Sigmoid colon (tissue), 7 donors: ENCODE results near the gene SEC14L1. TPM values are rescaled to one million over a fixed set of nuclear protein-coding genes. Genes with fewer than 3 reads are reported as not detected.

ENCODE experiments used
- DNase-seq: peaks from one replicate; pipeline ENCODE4 v3.0.0-alpha.2; 2019
- H3K27ac ChIP-seq, 4 donors: fragments of 200-600 bp; sonication (generic); one replicate each; pipeline ENCODE4 v1.5.1; 2016 to 2019; ENCODE audit warnings: mild to moderate bottlenecking in 1 of 4
- H3K27me3 ChIP-seq, 3 donors: fragments of 200-600 bp; sonication (generic); one replicate each; pipeline ENCODE4 v1.5.1; 2019; ENCODE audit warnings: mild to moderate bottlenecking in 1 of 3
- H3K36me3 ChIP-seq, 4 donors: fragments of 200-600 bp; sonication (generic); one replicate each; pipeline ENCODE4 v1.5.1; 2016 to 2019
- H3K4me1 ChIP-seq, 4 donors: fragments of 200-600 bp; sonication (generic); one replicate each; pipeline ENCODE4 v1.5.1; 2017 to 2019
- H3K4me3 ChIP-seq, 4 donors: fragments of 200-600 bp; sonication (generic); one replicate each; pipeline ENCODE4 v1.5.1; 2017 to 2019; ENCODE audit warnings: mild to moderate bottlenecking in 2 of 4, moderate library complexity in 1 of 4
- H3K9me3 ChIP-seq, 4 donors: fragments of 200-600 bp in 3 of 4; sonication (generic) in 3 of 4; one replicate each; pipeline versions ENCODE4 v1.5.1 to v1.6.1; 2013 to 2019
- EP300 ChIP-seq, 4 donors: sonication (generic); formaldehyde crosslinking; IDR thresholded peaks; one replicate each; pipeline ENCODE4 v1.6.1; 2017; ENCODE audit warnings: antibody characterized with exemption in 4 of 4
- POLR2A ChIP-seq, 2 donors: fragments of 450-650 bp; IDR thresholded peaks; one replicate each; pipeline ENCODE4 v1.6.1; 2016; ENCODE audit warnings: antibody characterized with exemption in 2 of 2, mild to moderate bottlenecking in 2 of 2, moderate library complexity in 2 of 2
- POLR2AphosphoS5 ChIP-seq, 4 donors: sonication (generic); formaldehyde crosslinking; IDR thresholded peaks; one replicate each; pipeline ENCODE4 v1.6.1; 2017; ENCODE audit warnings: antibody characterized with exemption in 4 of 4
- WGBS, 2 donors: extraction: QIAGEN DNeasy Blood & Tissue Kit; methylation state at CpG; one replicate each; pipeline ENCODE4 v1.1.7; 2013; 5-methylcytosine and 5-hydroxymethylcytosine counted together
- intact Hi-C: fragments of 100-400 bp; cut with DNase I; formaldehyde crosslinking; loops from one replicate; pipeline ENCODE4 v1.15.1; 2023
- polyA plus RNA-seq, 3 donors: library from polyadenylated mRNA; stranded (reverse); fragments of 200-250 nt; gene quantifications; one replicate each; pipeline ENCODE4 v1.2.3, GENCODE V29; 2013
- total RNA-seq, 4 donors: library from RNA; depleted of rRNA; stranded (reverse); fragments of >200 nt; gene quantifications; one replicate each; pipeline ENCODE4 v1.1.0, GENCODE V29; 2016
- TF ChIP-seq, protein P1 (sequence below), 4 experiments: fragments of 450-650 bp in 3 of 4; fragments of 200-600 bp in 1 of 4; IDR thresholded peaks; one replicate each; pipeline ENCODE4 v1.5.1; 2016 to 2019; ENCODE audit warnings: antibody characterized with exemption in 4 of 4, mild to moderate bottlenecking in 3 of 4, moderate library complexity in 2 of 4
- donor health status: healthy with polysubstance abuse.
- donor health status: Bipolar disorder and iron deficiency.
- donor health status: healthy.

The SEC14L1 gene
- total and polyA plus RNA-seq, 7 donors: 9.6 to 39.9 (median 20.1) TPM

DNA sequence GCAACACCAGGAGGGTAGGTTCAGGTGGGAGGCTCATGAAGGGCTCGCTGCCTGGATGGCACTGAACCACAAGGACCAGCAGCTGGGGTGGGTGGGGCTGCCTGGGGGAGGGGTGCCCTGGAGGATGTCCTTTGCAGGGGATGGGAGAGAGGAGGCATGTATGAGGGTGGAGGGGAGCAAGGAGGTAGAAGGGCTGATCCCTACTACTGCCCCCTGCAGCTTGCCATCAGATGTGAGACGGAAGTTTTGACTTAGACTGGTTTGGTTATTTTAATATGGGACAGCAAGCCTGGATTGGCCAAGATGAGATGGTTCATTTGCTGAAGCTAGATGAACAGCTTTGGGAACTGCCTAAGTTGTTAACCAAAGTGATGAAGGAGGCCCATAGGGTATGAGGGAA lies 115.9 kb downstream of the SEC14L1 start:
- no peak overlapping the region for H3K4me3 ChIP-seq
- H3K27ac ChIP-seq: no peak overlapping the region
- H3K9me3 ChIP-seq: no peaks in the 10 kb centered on the region
- H3K27me3 ChIP-seq: no peaks in the 10 kb centered on the region
- intact Hi-C loops: no loop called here
- H3K36me3 ChIP-seq: no peaks in the 10 kb centered on the region
- peaks cover 0 to 8% (median 4%) of the 10 kb centered on the region in 4 donors for H3K4me1 ChIP-seq
- TF ChIP-seq, protein P1, sequence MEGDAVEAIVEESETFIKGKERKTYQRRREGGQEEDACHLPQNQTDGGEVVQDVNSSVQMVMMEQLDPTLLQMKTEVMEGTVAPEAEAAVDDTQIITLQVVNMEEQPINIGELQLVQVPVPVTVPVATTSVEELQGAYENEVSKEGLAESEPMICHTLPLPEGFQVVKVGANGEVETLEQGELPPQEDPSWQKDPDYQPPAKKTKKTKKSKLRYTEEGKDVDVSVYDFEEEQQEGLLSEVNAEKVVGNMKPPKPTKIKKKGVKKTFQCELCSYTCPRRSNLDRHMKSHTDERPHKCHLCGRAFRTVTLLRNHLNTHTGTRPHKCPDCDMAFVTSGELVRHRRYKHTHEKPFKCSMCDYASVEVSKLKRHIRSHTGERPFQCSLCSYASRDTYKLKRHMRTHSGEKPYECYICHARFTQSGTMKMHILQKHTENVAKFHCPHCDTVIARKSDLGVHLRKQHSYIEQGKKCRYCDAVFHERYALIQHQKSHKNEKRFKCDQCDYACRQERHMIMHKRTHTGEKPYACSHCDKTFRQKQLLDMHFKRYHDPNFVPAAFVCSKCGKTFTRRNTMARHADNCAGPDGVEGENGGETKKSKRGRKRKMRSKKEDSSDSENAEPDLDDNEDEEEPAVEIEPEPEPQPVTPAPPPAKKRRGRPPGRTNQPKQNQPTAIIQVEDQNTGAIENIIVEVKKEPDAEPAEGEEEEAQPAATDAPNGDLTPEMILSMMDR (IDR thresholded peaks at IDR 0.05): no peak
- no peak for TF ChIP-seq POLR2A (IDR thresholded peaks at IDR 0.05)
- TF ChIP-seq POLR2AphosphoS5 (IDR thresholded peaks at IDR 0.05): no peak
- TF ChIP-seq EP300 (IDR thresholded peaks at IDR 0.05): no peak
- 44 to 84% methylated on average over 2 of the region's 2 CpGs for WGBS, 2 donors
- no peak for DNase-seq

DNA sequence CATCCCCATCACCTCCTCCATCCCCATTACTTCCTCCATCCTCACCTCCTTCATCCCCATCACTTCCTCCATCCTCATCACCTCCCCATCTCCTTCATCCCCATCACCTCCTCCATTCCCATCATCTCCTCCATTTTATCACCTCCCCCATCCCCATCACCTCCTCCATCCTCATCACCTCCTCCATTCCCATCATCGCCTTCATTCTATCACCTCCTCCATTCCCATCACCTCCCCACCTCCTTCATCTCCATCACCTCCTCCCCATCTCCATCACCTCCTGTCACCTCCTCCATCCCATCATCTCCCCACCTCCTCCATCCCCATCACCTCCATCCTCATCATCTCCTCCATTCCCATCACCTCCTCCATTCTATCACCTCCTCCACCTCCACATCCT lies 116.4 kb downstream of the SEC14L1 start:
- H3K27ac ChIP-seq: no peak overlapping the region
- H3K4me3 ChIP-seq: no peak overlapping the region
- H3K36me3 ChIP-seq: no peaks in the 10 kb centered on the region
- peaks cover 0 to 8% (median 4%) of the 10 kb centered on the region in 4 donors for H3K4me1 ChIP-seq
- TF ChIP-seq POLR2A (IDR thresholded peaks at IDR 0.05) (no peak), POLR2AphosphoS5 (IDR thresholded peaks at IDR 0.05) (no peak), EP300 (IDR thresholded peaks at IDR 0.05) (no peak)
- TF ChIP-seq, protein P1 (IDR thresholded peaks at IDR 0.05): no peak
- H3K27me3 ChIP-seq: no peaks in the 10 kb centered on the region
- 94 to 97% methylated on average over 1 of the region's 1 CpG for WGBS, 2 donors
- intact Hi-C loops: no loop called here
- H3K9me3 ChIP-seq: no peaks in the 10 kb centered on the region
- DNase-seq: no peak

DNA sequence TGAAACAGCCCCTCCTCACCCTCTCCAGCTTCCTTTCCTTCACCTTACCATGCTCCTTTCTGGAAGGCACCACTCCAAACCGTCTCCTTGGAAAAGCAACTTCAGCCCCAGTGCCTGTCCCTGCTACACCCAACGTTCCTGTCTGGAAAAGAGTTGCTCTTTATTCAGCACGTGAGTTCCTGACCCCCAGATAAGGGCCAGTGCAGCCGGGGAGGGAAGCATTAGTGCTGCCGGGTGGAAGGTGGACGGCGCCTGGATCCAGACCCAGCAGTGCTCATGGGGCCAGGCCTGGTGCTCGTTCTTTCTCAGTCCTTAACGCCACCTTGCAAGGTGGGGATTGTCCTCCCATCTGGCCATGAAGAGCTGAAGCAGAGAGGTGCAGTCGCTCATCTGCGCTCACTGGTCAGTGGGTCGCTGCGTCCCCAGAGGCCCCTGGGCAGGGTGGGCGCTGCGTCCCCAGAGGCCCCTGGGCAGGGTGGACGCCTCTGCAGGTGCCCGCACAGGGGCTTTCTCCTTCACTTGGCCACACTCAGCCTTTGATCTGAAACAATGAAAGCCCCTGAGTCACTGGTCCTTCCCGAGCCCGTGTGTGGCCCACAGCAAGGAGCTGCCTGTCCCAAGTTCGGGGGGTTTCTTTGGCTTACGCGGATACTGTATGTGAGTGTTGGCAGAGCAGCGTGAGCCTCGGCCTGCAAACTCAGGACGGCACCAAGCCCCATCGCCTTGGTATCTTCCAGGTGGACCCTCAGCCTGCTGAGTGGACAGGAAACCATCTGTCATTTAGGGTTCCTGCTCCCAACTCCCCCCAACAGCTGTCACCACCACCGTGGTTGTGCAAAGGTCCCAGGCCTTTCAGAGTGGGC lies 117.1 kb downstream of the SEC14L1 start:
- TF ChIP-seq EP300 (IDR thresholded peaks at IDR 0.05) (no peak), POLR2AphosphoS5 (IDR thresholded peaks at IDR 0.05) (no peak)
- TF ChIP-seq, protein P1 (IDR thresholded peaks at IDR 0.05): no peak
- intact Hi-C loops: no loop called here
- Histone ChIP-seq H3K4me3 (no peak overlapping the region), H3K36me3 (no peaks in the 10 kb centered on the region), H3K9me3 (no peaks in the 10 kb centered on the region), H3K27ac (no peak overlapping the region), H3K27me3 (no peaks in the 10 kb centered on the region), H3K4me1 (peaks cover 0 to 8% (median 4%) of the 10 kb centered on the region in 4 donors)
- 86 to 89% methylated on average over 27 of the region's 27 CpGs for WGBS, 2 donors
- DNase-seq: no peak

DNA sequence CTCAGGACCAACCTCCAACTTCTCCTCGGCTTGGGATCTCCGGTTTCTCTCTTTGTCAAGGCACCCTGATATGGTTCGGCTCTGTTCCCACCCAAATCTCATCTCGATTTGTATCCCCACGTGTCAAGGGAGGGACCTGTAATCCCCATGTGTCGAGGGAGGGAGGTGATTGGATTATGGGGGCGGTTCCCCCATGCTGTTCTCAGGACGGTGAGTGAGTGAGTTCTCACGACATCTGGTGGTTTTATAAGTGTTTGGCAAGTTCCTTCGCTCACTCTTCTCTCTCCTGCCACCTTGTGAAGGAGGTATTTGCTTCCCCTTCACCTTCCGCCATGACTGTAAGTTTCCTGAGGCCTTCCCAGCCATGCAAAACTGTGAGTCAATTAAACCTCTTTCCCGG lies 117.9 kb downstream of the SEC14L1 start:
- Histone ChIP-seq H3K27me3 (no peaks in the 10 kb centered on the region), H3K36me3 (no peaks in the 10 kb centered on the region), H3K9me3 (no peaks in the 10 kb centered on the region), H3K4me3 (no peak overlapping the region), H3K27ac (no peak overlapping the region), H3K4me1 (peaks cover 0 to 8% (median 4%) of the 10 kb centered on the region in 4 donors)
- WGBS, 2 donors: 86 to 90% methylated on average over 12 of the region's 12 CpGs
- DNase-seq: no peak
- TF ChIP-seq POLR2AphosphoS5 (IDR thresholded peaks at IDR 0.05) (no peak), EP300 (IDR thresholded peaks at IDR 0.05) (no peak), POLR2A (IDR thresholded peaks at IDR 0.05) (no peak)
- TF ChIP-seq, protein P1 (IDR thresholded peaks at IDR 0.05): no peak
- intact Hi-C loops: no loop called here
